Hematopoietic multipotent progenitor cell treated with erythropoietin and hydrocortisone succinate and interleukin-3 and kit ligand, for 15 days (in vitro differentiated cells): ENCODE results near the gene CCDC142.

Experiments
- DNase-seq: peaks from one replicate; pipeline ENCODE4 v3.0.0-alpha.2; 2015; ENCODE audit warnings: low spot score

The CCDC142 gene

GRCh38 chr2:74513605-74514367 is 31.0 kb upstream of the CCDC142 start:
- no peak for DNase-seq

DNA sequence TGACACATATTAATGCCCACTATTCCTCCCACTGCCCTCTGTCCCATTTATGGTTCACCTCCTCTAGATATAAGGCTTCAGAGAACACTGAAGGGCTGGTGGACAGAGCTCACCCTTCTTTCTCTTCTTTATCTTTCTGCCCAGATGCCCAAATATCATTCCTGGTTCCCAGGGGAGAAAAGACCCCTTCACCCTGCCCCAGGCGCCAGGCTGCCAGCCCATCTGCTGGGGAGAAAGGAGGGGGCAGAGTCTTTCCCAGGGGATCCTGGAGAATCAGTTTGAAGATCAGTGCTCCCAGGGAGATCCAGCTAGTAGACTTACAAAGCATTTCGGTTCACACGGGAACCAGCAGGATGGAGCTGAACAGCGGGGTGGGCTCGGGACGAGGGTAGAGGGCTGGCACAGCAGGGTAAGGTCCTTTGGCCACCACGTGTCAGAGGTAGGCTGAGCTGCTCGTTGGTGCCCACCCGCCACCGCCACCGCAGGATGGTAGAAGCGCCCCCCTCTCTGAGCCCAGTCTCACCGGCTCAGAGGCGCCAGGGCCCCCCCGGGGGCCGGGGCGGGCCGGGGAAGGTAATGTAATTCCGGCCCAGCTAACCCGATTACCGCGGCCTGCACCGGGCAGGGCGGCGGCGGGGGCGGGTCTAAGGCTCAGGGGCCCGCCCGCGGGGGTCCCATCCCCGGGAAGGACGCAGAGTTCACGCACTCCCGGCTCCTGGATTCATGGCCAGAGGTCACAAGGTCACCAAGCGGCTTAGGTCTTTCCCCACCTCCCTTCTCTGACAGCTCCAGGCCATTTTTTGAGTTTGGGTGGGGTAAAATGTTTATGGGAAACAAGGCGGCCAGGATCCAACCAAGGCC is 30.2 kb upstream of the CCDC142 start:
- DNase-seq, result no peak

- DNase-seq, result no peak
Observed at GRCh38 chr2:74511104-74511989, 28.5 kb upstream of the CCDC142 start.

GRCh38 chr2:74510272-74510671 is 27.5 kb upstream of the CCDC142 start:
- DNase-seq, result no peak

DNA sequence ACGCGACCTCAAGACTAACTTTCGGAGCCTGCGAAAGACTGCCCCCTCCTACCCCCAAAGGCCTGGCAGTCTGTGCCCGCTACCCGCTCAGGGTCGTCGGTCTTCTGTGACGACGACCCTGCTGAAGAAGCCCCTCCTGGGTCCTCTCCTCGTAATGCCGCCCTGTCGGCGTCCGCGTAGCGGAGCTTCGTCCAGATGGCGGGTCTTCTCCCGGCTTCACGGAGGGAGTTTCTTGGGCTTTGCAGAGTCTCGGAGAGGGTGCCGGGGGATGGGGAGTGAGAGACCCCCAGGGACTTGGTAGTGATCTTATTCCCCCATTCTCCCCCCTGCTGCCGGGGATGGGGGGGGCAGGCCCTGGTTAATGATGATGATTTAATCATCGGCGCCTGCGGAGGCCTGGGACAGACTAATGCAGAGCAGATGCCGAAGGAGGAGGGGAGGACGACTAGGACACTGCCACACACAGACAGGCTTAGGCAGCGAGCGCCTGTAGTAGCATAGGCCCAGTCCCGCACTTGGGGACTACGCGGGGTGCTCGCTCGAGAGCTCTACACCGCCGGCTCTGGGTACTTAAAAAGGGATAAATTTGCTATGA is 25.2 kb upstream of the CCDC142 start:
- DNase-seq, result no peak

DNA sequence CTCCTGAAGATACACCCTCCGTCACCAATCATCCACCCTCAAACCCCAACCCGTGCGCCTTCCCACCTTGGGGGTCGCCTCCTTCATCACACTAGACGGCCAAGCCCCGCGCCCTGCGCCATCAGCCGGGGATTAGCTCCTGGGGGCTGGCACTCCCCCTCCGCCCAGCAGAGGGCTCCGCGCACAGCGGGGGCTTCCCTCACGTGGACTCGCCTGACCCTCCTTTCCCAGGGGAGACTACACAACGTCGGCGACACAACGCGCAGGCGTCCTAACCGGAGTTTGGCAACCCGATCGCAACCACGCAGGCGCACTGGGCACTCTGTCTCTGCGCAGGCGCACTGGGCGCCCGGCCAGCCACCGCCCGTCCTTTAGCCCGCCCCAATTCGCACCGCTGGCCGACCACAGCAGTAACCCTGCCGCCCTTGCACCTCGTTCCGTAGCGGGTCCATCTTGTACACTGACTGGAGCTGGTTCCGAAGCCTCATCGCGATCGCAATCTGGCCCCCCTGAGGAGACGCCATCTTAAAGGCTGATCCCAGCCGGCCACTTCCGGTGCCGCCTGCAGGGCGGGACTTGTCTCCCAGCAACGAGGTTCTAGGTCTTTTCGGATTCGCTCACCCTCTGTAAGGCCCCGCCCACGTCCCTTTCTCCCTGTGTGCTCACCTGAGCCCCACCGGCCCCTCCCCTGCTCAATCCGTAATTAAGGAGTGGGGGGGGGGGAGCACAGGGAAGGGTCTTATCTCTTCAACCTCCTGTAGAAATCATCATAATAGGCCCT is 24.5 kb upstream of the CCDC142 start, which contains the start of gene PCGF1:
Gene PCGF1, minus strand, starts transcription at position 551 of the 781 bp plus-strand sequence. Its CDS starts 27 bp downstream, at position 524.
- DNase-seq, result peak; percentile 99

- DNase-seq, result no peak
Observed at GRCh38 chr2:74505448-74506246, 22.8 kb upstream of the CCDC142 start.

GRCh38 chr2:74504591-74504990 is 21.8 kb upstream of the CCDC142 start:
- no peak for DNase-seq

DNA sequence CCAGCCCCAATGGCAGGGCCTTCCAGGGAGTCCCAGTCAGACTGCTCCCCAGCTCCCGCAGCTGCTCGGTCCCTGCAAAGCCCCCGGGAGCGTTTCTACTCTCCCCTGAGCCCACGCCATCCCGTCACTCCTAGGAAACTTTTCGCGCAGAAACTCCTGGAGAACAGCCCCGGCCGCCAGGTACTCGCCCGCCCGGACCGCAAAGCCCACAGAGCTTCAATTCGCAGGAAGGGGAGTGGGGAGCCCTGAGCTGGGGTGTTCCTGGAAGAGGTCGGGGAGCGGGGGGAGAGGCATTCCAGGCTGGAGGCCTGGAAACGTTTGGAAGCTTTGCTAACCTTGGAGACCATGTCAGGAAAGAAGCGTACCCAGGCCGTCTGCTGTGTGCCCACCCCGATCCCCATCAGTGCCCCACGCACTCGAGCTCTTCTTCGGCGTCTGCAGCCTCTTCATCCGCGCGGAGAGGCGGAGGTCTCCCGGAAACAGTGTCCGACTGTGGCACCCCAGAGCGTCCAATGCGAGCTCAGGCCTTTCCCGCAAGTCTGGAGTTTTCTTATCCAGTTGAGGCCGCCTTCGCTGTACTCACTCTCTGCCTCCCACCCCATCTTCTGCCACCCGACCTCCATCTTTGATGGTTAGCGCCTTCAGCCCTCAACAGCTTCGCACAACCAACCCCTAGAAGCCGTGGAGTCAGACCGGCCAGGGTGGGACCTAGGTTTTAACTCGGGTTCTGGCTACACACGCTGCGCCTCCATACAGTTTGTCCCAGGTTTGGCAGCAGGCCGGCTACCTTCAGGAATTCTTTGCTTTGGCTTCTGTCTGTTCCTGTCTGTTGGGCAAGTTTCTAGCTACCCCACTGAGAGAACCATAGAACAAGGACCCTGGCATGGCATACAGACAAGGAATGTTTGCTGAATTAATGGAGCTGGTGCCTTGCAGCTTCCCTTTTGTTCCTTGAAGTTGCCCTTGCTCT is 21.0 kb upstream of the CCDC142 start:
- DNase-seq, result no peak

DNA sequence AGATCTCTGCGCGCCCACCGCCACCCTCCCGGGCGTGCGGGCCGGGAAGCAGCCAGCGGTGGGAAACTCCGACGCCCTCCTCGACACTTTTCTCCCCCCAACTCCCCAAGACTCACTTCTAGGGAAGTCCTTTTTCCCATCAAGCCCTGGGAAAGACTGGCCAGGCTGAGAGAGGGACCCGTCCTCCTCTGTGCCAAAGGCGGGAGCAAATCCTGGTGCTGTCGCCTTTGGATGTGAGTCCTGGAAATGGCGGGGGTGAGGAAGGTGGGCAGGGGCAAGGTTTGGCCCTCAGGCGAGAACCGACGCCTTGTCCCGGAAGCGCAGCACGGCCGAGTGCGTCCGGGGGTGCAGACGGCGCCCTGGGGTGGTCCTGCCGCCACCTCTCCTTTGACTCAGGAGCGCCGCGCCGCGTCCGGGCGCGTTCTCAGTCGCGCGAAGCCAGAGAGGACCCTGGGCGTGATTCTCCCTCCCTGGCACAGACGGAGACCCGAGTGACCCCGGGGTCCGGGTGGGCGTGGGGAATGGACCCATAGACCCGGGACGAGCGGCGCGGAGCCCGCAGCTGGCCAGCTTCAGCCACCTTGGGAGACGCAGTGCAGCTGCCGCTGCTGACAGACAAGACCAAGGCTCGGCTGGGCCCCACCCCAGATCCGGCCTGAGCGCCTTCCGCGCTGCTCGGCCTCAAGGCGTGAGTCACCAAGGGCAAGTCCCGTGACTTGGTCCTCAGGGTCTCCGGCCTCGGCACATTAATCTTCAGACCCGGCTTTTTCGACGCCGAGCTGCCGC is 20.1 kb upstream of the CCDC142 start:
- DNase-seq, result peak; percentile 67

DNA sequence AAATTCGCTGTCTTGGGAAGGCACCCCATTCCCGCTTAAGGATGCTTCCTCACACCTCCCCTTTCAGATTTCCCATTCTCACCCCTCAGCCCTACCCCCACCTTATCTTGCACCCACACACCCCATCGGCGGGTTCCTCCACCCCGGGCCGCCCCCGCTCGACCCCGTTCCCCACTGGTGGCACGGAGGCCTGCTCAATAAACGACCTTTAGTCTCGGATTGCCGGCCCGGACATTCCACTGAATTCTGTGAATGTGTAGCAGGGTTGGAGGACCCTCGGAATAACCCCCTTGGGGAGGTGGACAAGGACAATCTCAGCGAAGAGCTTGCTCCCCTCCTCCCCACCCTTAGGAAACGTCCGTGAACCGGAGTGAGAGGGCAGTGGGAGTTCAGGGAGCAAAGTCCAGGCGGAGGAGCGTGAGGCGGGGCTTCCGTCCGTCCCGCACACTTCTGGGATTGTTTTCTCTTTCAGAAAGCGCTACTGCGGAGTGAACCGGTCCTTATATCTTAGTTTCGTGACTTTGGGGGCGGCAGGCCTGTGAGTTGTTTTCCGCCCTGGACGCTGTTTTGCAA is 19.4 kb upstream of the CCDC142 start:
- DNase-seq, result no peak

DNA sequence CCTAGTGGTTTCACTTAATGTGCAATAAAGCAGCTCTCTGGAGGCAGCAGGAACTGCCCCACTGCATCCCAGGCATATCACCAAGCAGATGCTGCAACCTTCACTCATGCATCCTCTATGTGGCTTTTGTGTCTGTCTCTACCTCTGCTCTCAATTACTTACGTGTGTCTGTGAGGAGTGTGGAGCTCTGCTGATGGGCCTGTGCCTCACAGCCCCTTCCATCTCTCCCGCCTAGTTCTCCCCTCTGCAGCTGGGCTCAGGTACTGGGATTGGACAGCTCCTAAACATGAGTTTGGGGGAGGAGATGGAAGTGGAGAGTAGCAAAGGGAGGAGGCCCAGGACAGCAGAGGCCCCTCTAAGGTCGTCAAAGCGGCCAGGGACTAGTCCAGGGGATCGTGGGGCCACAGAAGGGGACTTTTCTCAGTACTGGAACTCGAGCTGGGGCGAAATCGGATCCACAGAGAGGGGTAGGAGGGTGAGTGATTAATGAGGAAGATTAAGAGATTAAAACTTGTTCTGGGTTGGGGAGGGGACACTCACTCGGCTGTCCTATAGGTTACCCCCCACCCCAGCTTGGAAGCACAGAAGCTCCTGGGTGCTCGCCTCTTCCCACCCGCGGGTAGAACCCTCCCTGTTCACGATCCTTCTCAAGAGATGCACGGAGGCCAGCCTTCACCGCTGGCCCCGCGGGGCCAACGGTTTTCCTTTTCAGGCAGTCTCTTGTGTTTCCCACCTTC is 18.7 kb upstream of the CCDC142 start:
- no peak for DNase-seq

GRCh38 chr2:74500578-74500946 is 17.8 kb upstream of the CCDC142 start:
- DNase-seq, result no peak

DNA sequence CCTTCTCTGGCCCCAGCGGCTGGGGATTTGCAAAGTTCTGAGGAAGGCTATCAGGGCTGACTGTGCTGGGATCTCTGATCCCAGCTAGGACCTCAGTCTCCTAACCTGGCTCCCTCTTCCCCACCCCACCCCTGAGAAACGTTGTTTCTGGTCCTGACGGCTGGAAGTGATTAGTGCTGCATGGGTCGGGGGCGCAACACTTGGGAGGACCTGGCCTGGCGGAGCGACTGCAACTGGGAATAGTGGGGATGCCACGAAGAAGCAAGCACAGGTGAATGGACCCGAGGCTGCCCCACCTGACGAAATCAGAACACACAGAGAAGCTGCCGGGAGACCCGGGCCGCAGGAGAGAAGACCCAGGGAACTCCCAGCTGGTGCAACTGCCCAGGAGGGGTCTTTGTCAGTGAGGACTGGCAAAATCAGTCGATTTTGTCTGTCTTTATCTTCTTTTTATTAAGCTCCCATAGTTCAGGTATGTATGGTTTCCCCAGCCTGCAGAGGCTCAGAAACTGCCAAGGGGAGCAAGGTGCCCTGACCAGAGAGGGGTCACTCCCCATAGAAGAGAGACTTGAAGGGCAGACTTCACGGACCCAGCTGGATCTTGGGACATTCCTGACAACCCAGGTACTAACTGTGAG is 17.3 kb upstream of the CCDC142 start:
- no peak for DNase-seq

- DNase-seq, result no peak
Observed at GRCh38 chr2:74499267-74499939, 16.6 kb upstream of the CCDC142 start, which contains the start of gene LBX2. Gene LBX2 (minus strand): TSS chr2:74499603. CDS start chr2:74499537, 66 bp downstream.
